ENCODE data around the gene KRT77. TPM values are rescaled to one million over a fixed set of nuclear protein-coding genes. Genes with fewer than 3 reads are reported as not detected.

KRT77 gene
- total RNA-seq, 2 donors from 2014 or later, result not detected

DNA sequence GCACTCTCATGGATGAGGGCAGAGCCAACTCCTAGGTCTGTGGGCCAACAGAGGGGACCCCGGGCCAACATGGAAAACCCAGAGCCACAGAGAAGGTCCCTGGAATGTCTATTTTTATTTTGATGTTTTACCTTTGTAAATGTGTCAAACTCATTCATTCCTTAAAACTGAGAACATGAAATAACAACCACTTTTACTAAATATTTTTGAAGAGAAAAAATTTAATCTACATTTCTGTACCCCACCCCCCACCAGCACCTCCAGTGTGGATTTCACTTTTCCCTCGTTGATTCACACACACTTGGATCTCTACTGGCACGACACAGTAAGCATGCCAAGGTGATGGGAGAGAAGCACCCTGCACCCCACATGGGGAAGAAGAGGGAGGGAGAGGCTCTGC, 6.7 kb downstream of the KRT77 start:
- Histone ChIP-seq H3K4me3 (ENCODE audit: low read length) (no peak overlapping the region), H3K27me3 (ENCODE audit: control insufficient read depth, insufficient read depth, low read length, poor library complexity, severe bottlenecking) (peaks cover 32% of the 10 kb centered on the region), H3K36me3 (ENCODE audit: control insufficient read depth, insufficient read depth, low read length) (no peaks in the 10 kb centered on the region), H3K4me1 (ENCODE audit: control insufficient read depth, insufficient read depth, low read length) (peaks cover 7% of the 10 kb centered on the region), H3K27ac (ENCODE audit: low read depth, low read length) (no peak overlapping the region), H3K9me3 (ENCODE audit: control insufficient read depth, low read length) (no peaks in the 10 kb centered on the region), H3K9ac (ENCODE audit: extremely low read depth, low read length, poor library complexity, severe bottlenecking) (no peak overlapping the region)
- peaks cover 16% of the 10 kb centered on the region for H3K4me1 Mint-ChIP-seq
- H3K27me3 Mint-ChIP-seq (ENCODE audit: insufficient read depth), result peaks cover 27% of the 10 kb centered on the region
- H3K36me3 Mint-ChIP-seq (ENCODE audit: low read depth), result no peaks in the 10 kb centered on the region
- no peak for DNase-seq
- no peak overlapping the region for H3K27ac Mint-ChIP-seq
- WGBS, 2 experiments (ENCODE audit: insufficient coverage in 1 of 2, insufficient read length in 1 of 2), result 81% methylated on average over 3 of the region's 3 CpGs; no CpG with 5 or more reads in 1 of the 2 experiments
- no peaks in the 10 kb centered on the region for H3K9me3 Mint-ChIP-seq
- no peak overlapping the region for H3K4me3 Mint-ChIP-seq
- TF ChIP-seq, protein P1, sequence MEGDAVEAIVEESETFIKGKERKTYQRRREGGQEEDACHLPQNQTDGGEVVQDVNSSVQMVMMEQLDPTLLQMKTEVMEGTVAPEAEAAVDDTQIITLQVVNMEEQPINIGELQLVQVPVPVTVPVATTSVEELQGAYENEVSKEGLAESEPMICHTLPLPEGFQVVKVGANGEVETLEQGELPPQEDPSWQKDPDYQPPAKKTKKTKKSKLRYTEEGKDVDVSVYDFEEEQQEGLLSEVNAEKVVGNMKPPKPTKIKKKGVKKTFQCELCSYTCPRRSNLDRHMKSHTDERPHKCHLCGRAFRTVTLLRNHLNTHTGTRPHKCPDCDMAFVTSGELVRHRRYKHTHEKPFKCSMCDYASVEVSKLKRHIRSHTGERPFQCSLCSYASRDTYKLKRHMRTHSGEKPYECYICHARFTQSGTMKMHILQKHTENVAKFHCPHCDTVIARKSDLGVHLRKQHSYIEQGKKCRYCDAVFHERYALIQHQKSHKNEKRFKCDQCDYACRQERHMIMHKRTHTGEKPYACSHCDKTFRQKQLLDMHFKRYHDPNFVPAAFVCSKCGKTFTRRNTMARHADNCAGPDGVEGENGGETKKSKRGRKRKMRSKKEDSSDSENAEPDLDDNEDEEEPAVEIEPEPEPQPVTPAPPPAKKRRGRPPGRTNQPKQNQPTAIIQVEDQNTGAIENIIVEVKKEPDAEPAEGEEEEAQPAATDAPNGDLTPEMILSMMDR (conservative IDR thresholded peaks at IDR 0.05), result no peak

DNA sequence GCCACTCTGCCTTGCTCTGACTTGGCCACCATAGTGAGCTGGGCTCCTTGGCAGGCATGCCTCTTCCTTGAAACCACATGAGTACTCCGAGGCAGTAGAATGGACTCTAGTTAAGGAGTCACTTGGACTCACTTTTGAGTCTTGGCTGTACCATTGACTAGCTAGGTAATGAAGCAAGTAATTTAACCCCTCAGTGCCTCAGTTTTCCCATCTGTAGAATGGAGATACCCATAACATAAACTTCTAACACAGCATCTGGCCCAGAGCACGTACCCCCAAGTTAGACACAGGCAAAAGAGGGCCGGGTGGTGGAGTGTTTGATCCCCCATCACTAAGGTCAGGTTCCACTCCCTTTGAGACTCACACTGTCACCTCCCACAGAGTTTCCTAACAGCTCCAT, 8.3 kb downstream of the KRT77 start:
- TF ChIP-seq, protein P1 (conservative IDR thresholded peaks at IDR 0.05), result no peak
- Histone ChIP-seq H3K36me3 (ENCODE audit: control insufficient read depth, insufficient read depth, low read length) (no peaks in the 10 kb centered on the region), H3K27ac (ENCODE audit: low read depth, low read length) (no peak overlapping the region), H3K4me3 (ENCODE audit: low read length) (no peak overlapping the region), H3K4me1 (ENCODE audit: control insufficient read depth, insufficient read depth, low read length) (peaks cover 7% of the 10 kb centered on the region), H3K9me3 (ENCODE audit: control insufficient read depth, low read length) (no peaks in the 10 kb centered on the region), H3K9ac (ENCODE audit: extremely low read depth, low read length, poor library complexity, severe bottlenecking) (no peak overlapping the region), H3K27me3 (ENCODE audit: control insufficient read depth, insufficient read depth, low read length, poor library complexity, severe bottlenecking) (peaks cover 48% of the 10 kb centered on the region)
- no peak for DNase-seq
- no peak overlapping the region for H3K27ac Mint-ChIP-seq
- H3K36me3 Mint-ChIP-seq (ENCODE audit: low read depth), result no peaks in the 10 kb centered on the region
- WGBS, 2 experiments (ENCODE audit: insufficient coverage in 1 of 2, insufficient read length in 1 of 2), result 91 to 93% methylated on average over 3 of the region's 3 CpGs
- peaks cover 20% of the 10 kb centered on the region for H3K4me1 Mint-ChIP-seq
- no peaks in the 10 kb centered on the region for H3K9me3 Mint-ChIP-seq
- H3K27me3 Mint-ChIP-seq (ENCODE audit: insufficient read depth), result peaks cover 41% of the 10 kb centered on the region
- no peak overlapping the region for H3K4me3 Mint-ChIP-seq

DNA sequence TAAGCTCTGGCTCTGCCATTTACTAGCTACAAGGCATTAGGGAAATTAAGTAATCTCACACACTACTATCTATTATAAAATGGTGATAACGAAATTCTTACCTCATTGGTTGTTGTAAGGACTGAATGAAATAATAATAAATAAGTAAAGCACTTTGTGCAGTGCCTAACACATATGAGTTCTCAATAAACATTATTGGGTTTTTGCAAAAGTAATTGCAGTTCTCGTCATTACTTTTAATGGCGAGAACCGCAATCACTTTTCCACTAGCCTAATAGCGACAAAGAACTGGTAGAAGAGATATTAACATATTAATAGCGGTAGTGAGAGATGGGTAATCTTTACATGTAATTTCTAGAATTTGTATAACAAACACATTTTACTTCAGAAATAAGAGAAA, 9.2 kb downstream of the KRT77 start:
- peaks cover 4% of the 10 kb centered on the region for H3K4me1 ChIP-seq (ENCODE audit: control insufficient read depth, insufficient read depth, low read length)
- no peak overlapping the region for H3K9ac ChIP-seq (ENCODE audit: extremely low read depth, low read length, poor library complexity, severe bottlenecking)
- Mint-ChIP-seq H3K9me3 (no peaks in the 10 kb centered on the region), H3K4me1 (peaks cover 15% of the 10 kb centered on the region), H3K27me3 (ENCODE audit: insufficient read depth) (peaks cover 50% of the 10 kb centered on the region), H3K27ac (no peak overlapping the region), H3K4me3 (no peak overlapping the region), H3K36me3 (ENCODE audit: low read depth) (no peaks in the 10 kb centered on the region)
- H3K36me3 ChIP-seq (ENCODE audit: control insufficient read depth, insufficient read depth, low read length), result no peaks in the 10 kb centered on the region
- TF ChIP-seq, protein P1 (conservative IDR thresholded peaks at IDR 0.05), result no peak
- H3K4me3 ChIP-seq (ENCODE audit: low read length), result no peak overlapping the region
- DNase-seq, result no peak
- no peak overlapping the region for H3K27ac ChIP-seq (ENCODE audit: low read depth, low read length)
- WGBS, 2 experiments (ENCODE audit: insufficient coverage in 1 of 2, insufficient read length in 1 of 2), result 94 to 97% methylated on average over 3 to 4 of the region's 6 CpGs
- peaks cover 57% of the 10 kb centered on the region for H3K27me3 ChIP-seq (ENCODE audit: control insufficient read depth, insufficient read depth, low read length, poor library complexity, severe bottlenecking)
- no peaks in the 10 kb centered on the region for H3K9me3 ChIP-seq (ENCODE audit: control insufficient read depth, low read length)
